IPS DF 6.9 (cell line): ENCODE data around the gene C11orf86.

ENCODE experiments used
- DNase-seq: peaks from one replicate; pipeline ENCODE4 v3.0.0-alpha.2; 2013; ENCODE audit warnings: low read depth, low spot score
- H3K27ac ChIP-seq: one replicate; pipeline ENCODE4 v1.5.1; 2013; ENCODE audit warnings: low read length, control low read depth
- H3K27me3 ChIP-seq: 2 replicates; pipeline ENCODE4 v1.6.1; 2013; ENCODE audit warnings: mild to moderate bottlenecking, low read length; ENCODE audit not compliant: control insufficient read depth, insufficient read depth
- H3K36me3 ChIP-seq: 2 replicates; pipeline ENCODE4 v1.6.1; 2013; ENCODE audit warnings: low read length; ENCODE audit not compliant: control insufficient read depth, insufficient read depth
- H3K4me1 ChIP-seq: 2 replicates; pipeline ENCODE4 v1.6.1; 2013; ENCODE audit warnings: low read length; ENCODE audit not compliant: control insufficient read depth, insufficient read depth
- H3K4me3 ChIP-seq: 2 replicates; pipeline ENCODE4 v1.5.1; 2013; ENCODE audit warnings: mild to moderate bottlenecking, low read length
- H3K9me3 ChIP-seq: 2 replicates; pipeline ENCODE4 v1.6.1; 2013; ENCODE audit warnings: low read length, inconsistent platforms; ENCODE audit not compliant: control insufficient read depth, insufficient read depth
- WGBS: extraction: QIAGEN DNeasy Blood & Tissue Kit; methylation state at CpG from one replicate; pipeline ENCODE4 v1.1.7; 2013; ENCODE audit warnings: mixed read lengths, missing lambda C conversion rate; ENCODE audit not compliant: insufficient read length, insufficient coverage; 5-methylcytosine and 5-hydroxymethylcytosine counted together

The C11orf86 gene

DNA sequence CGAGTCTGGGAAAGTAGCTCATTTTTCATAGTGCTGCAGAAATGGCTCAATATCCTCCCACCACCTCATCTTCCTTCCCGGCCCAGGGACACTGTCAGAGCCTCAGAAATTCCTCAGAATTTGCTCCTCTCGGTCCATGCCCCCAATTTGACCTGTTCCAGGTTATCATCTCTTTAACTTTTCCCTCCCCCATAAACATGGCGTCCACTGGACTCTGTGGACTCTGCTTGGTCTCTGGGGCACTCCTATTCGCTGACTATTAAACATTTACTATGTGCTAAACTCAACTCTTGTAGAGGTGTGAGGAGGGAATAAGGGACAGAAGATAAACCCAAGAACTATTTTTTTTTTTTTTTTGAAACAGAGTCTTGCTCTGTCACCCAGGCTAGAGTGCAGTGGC is 8.8 kb upstream of the C11orf86 start:
- no peaks in the 10 kb centered on the region for H3K4me1 ChIP-seq
- no peaks in the 10 kb centered on the region for H3K27me3 ChIP-seq
- H3K27ac ChIP-seq = no peak overlapping the region
- no peaks in the 10 kb centered on the region for H3K36me3 ChIP-seq
- no peak overlapping the region for H3K4me3 ChIP-seq
- DNase-seq = no peak
- no peaks in the 10 kb centered on the region for H3K9me3 ChIP-seq
- WGBS = no CpG with 5 or more reads among the region's 5 CpGs

DNA sequence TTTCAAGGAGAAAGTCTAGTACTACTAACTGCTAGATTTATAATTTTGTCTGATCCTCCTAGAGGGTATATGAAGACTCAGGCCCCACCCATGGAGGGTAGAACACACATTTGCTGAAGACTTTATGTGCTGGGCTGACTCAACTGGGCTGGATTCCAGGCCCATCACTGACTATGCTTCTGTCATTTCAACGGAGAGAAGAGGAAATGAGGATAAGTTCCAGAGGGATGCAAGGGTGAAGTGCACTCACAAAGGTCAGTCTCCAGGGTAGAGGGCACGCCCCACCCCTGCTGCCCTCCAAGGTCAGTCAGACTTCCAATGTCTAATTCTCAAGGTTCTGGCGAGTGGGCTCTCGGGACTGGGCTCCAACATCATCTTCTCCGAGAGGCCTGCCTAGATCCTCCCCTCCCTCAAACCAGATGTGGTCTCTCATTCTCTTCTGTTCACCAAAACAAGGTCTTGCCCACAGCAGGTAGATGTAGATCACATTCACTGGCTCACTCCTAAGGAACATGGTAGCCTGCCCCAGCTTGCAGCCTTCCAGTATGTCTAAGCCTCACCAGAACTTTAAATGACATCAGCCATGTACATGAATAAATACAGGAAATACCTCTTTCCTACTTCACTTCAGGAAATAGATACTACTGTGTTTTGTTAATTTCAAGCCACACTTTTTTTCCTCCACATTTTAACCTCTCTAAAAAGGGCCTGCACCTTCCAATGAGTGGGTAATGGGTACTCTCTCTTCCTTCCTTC is 7.3 kb upstream of the C11orf86 start:
- Histone ChIP-seq H3K4me3 (no peak overlapping the region), H3K27me3 (no peaks in the 10 kb centered on the region), H3K36me3 (no peaks in the 10 kb centered on the region), H3K9me3 (no peaks in the 10 kb centered on the region), H3K27ac (no peak overlapping the region), H3K4me1 (no peaks in the 10 kb centered on the region)
- no peak for DNase-seq
- whole genome bisulfite sequencing = no CpG with 5 or more reads among the region's 5 CpGs

DNA sequence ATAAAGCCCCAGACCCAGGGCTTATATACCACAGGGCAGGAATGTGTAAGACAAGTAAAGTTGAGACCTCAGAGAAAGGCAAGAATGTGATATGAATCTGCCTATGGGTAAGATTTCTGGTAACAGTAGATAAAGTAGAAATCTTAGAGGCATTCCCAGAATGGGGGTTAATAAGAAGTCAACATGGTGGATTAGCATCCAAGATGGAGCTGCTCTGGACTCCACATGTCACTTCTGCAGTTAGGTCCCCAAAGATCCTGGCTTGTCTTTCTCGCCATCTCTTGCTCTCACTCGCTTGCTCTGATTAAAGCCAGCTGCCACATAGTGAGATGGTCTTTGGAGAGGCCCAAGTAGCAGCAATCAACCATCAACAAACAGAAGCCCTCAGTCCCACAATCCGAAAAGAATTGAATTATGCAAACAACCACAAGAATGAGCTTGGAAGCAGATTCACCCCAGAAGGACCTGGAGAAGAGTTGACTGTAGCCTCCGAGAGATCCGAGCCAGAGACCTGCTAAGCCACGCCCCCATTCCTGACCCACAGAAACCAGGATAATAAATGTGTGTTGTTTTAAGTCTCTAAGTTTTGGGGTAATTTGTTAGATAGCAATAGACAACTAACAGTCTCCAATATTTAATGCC is 5.4 kb upstream of the C11orf86 start:
- H3K27ac ChIP-seq = no peak overlapping the region
- H3K4me1 ChIP-seq = no peaks in the 10 kb centered on the region
- H3K4me3 ChIP-seq = no peak overlapping the region
- no peaks in the 10 kb centered on the region for H3K9me3 ChIP-seq
- no CpG with 5 or more reads among the region's 6 CpGs for WGBS
- no peaks in the 10 kb centered on the region for H3K27me3 ChIP-seq
- H3K36me3 ChIP-seq = no peaks in the 10 kb centered on the region
- no peak for DNase-seq

DNA sequence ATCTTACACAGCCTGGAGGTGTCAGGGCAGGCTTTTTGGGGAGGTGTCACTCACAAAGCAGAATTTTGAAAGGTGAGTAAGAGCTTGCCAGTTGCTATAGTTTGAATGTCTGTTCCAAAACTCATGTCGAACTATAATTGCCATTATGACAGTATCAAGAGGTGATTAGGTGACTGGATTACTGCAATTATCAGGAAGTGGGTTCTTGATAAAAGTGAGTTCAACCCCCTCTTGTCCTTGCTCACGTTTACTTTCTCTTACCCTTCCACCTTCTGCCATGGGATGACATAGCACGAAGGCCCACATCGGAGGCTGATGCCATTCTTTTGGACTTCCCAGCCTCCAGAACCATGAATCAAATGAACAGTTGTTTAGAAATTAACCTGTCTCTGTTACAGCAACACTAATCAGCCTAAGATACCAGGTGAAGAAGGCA is 4.7 kb upstream of the C11orf86 start:
- Histone ChIP-seq H3K9me3 (no peaks in the 10 kb centered on the region), H3K36me3 (no peaks in the 10 kb centered on the region), H3K4me3 (no peak overlapping the region), H3K4me1 (peaks cover 1% of the 10 kb centered on the region; the same call in 1 of the 2 replicates), H3K27ac (no peak overlapping the region), H3K27me3 (no peaks in the 10 kb centered on the region)
- no CpG with 5 or more reads among the region's 4 CpGs for WGBS
- DNase-seq = no peak

DNA sequence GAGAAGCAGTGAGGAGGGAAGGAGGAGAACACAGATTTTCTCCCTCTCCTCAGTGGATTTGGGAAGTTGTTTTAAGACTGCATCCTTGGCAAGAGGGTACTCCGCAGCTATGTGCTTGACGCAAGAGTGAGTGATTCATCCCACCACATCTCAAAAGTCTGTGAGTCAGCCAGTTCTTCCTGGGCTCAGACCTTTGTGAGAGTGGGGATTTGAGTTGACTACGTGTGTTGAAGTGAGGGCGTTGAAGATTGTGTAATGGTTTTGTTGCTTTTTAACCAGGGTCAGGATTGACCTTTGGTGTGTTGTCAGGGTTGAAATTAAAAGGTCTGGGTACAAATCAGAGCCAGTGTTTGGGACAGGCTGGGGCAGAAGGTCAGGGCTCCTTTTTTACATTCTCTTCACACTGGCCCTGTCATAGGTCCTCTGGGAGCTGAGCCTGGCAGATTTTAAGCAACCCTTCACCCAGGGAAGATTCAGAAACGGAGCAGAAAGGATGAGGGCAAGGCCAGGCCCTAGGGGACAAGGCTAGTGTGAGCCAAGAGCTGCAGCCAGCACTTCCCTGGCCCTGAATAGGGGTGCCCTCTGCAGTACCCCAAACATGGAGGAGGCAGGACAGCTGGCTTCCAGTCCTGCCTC is 4.2 kb upstream of the C11orf86 start:
- no peak for DNase-seq
- Histone ChIP-seq H3K27me3 (no peaks in the 10 kb centered on the region), H3K4me1 (peaks cover 2% of the 10 kb centered on the region; the same call in 1 of the 2 replicates), H3K36me3 (no peaks in the 10 kb centered on the region), H3K4me3 (no peak overlapping the region), H3K27ac (no peak overlapping the region), H3K9me3 (no peaks in the 10 kb centered on the region)
- WGBS = 100% methylated on average over 2 of the region's 5 CpGs

DNA sequence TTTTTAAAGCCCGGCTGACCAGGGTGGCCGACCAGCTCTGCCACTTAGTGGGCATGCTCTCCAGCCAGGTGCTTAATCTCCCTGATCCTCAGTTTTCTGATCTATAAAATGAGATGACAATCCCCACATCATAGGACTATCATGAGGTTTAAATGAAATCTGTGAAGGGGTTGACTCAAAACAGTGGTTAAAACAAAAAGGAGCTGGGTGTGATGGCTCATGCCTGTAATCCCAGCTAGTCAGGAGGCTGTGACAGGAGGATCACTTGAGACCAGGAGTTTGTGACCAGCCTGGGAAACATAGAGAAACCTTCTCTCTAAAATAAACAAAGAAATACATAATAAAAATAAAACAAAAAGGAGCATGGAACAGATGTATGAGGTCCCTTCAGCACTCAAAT is 3.6 kb upstream of the C11orf86 start:
- H3K27me3 ChIP-seq = no peaks in the 10 kb centered on the region
- H3K9me3 ChIP-seq = no peaks in the 10 kb centered on the region
- no peak for DNase-seq
- H3K4me1 ChIP-seq = peaks cover 2% of the 10 kb centered on the region; the same call in 1 of the 2 replicates
- no peak overlapping the region for H3K4me3 ChIP-seq
- no CpG with 5 or more reads among the region's 2 CpGs for WGBS
- no peaks in the 10 kb centered on the region for H3K36me3 ChIP-seq
- H3K27ac ChIP-seq = no peak overlapping the region

DNA sequence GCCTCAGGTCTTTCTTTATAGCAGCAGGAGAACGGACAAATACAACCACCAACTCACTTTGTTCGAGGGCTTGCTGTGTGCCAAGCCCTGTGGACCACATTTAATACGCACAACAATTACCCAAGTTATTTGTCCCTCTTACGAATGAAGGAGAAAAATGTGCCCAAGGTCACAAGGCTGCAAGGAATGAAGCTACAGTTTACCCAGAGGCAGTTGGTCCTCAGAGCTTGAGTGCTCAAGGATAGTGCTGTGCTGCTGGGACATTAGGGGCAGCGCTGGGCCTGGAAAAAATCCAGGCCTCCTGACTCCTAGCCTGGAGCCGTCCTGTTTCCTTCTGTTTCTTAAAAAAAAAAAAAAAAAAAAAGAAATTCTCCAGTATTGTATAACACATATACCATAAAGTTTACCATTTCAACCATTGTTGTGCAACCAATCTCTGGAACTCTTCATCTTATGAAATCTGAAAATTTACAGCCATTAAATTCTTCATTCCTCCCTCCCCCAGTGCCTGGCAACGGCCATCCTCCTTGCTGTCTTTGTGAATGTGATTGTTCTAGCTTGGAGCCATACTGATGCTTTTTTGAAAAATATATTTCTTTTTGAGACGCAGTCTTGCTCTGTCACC is 1.0 kb upstream of the C11orf86 start:
- Histone ChIP-seq H3K9me3 (no peaks in the 10 kb centered on the region), H3K4me3 (no peak overlapping the region), H3K27ac (no peak overlapping the region), H3K27me3 (no peaks in the 10 kb centered on the region), H3K36me3 (no peaks in the 10 kb centered on the region), H3K4me1 (peaks cover 2% of the 10 kb centered on the region; the same call in 1 of the 2 replicates)
- no peak for DNase-seq
- no CpG with 5 or more reads among the region's 8 CpGs for WGBS

DNA sequence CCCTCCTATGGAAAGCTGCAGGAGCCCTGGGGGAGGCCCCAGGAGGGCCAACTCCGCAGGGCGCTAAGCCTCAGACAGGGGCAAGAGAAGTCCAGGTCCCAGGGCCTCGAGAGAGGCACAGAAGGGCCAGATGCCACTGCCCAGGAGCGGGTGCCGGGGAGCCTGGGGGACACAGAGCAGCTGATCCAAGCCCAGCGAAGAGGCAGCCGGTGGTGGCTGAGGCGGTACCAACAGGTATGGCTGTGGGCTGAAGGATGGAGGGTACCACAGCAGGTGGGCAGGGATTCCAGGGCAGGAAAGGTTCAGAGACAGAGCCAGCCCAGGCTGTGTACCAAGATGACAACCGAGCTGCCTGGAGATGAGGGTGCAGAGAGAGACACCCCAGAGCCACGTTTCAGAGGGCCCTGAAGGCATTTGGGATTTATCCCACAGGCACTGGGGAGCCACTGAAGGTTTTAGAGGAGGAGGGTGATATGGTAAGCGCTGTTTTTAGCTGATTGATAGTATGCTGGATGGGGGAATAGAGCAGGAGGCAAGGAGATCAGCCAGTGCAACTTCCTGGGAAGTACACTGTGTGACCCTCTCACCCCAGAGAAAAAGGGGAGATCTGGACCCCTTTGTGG is 412 bp downstream of the C11orf86 start:
- WGBS = no CpG with 5 or more reads among the region's 11 CpGs
- no peak for DNase-seq
- Histone ChIP-seq H3K4me3 (no peak overlapping the region), H3K4me1 (peaks cover 2% of the 10 kb centered on the region; the same call in 1 of the 2 replicates), H3K27ac (no peak overlapping the region), H3K27me3 (no peaks in the 10 kb centered on the region), H3K9me3 (no peaks in the 10 kb centered on the region), H3K36me3 (no peaks in the 10 kb centered on the region)

DNA sequence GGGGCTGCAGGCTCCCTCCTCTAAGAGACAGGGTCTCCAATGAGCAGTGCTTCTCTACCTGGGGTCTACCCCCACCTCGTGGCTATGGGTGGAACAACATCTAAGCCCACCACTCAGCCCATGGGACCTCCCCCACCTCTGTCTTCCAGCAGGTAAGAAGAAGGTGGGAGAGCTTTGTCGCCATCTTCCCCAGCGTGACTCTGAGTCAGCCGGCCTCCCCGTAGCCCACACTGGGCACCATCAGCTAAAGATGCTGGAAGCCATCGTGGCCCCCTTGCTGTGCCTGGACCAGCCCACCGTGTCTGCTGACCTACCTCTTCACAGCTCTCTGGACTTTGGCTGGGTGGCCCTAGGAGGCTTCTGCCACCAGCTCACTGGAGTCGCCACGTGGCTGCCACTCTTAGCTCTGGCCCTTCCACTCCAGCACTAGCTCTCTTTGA is 944 bp downstream of the C11orf86 start:
- Histone ChIP-seq H3K27me3 (no peaks in the 10 kb centered on the region), H3K4me3 (no peak overlapping the region), H3K27ac (no peak overlapping the region), H3K9me3 (no peaks in the 10 kb centered on the region), H3K36me3 (no peaks in the 10 kb centered on the region), H3K4me1 (peaks cover 2% of the 10 kb centered on the region; the same call in 1 of the 2 replicates)
- peak; percentile 48 for DNase-seq
- WGBS = no CpG with 5 or more reads among the region's 9 CpGs

DNA sequence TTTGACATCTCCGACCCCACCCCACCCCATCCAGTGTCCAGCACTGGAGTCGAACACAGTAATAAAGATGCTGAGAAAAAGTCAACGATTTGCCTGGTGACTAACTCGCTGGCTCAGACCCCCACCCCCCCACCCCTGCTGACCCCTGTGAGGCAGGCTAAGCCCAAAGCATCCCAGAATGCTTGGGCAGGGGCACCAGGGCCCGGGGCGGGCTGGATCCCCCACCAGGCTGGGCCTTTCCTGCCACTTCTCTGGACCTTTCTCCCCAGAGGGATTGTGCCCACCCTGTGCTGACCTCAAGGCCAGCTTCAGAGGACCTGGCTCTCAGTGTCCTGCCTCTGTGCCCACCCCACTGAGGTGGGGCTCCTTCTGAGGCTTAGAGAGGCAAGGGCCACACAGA is 1.8 kb downstream of the C11orf86 start:
- Histone ChIP-seq H3K27ac (no peak overlapping the region), H3K9me3 (no peaks in the 10 kb centered on the region), H3K36me3 (no peaks in the 10 kb centered on the region), H3K4me1 (peaks cover 2% of the 10 kb centered on the region; the same call in 1 of the 2 replicates), H3K27me3 (no peaks in the 10 kb centered on the region), H3K4me3 (no peak overlapping the region)
- no CpG with 5 or more reads among the region's 6 CpGs for WGBS
- no peak for DNase-seq
